Eye (tissue), 1 donor: Measurements from ENCODE around the gene PDIA6.
"Not testable (repeated sequence)": the region's sequence is repeated elsewhere in the genome, so short reads cannot be mapped to it uniquely, and the experiment has no call there.

ENCODE experiments used
- DNase-seq: peaks from one replicate; pipeline ENCODE4 v3.0.0-alpha.2; 2015

The PDIA6 gene

DNA sequence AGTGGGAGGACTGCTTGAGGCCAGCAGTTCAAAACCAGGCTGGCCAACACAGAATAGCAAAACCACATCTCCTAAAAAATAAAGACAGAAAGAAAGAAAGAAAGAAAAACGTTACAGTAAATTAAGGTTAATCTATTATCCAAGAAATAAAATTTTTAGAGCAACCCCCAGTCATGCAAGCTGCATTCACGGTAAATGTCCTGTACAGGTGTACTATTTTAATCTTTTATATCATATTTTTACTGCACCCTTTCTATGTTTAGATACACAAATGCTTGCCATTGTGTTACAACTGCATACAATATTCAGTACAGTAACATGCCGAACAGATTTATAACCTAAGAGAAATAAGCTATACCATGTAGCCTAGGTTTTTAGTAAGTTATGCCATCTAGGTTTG, 6.0 kb downstream of the PDIA6 start:
- DNase-seq = no peak

DNA sequence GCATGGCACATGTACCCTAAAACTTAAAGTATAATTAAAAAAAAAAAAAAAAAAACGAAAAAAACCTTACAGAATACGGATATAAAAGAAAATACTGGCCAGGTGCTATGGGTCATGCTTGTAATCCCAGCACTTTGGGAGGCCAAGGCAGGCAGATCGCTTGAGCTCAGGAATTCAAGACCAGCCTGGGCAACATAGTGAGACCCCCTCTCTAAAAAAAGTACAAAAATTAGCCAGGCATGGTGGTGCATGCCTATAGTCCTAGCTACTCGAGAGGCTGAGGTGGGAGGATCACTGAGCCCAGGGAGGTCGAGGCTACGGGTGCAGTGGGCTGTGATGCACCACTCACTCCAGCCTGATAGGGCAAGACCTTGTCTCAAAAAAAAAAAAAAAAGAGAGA, 6.6 kb downstream of the PDIA6 start:
- DNase-seq = not testable (repeated sequence)

DNA sequence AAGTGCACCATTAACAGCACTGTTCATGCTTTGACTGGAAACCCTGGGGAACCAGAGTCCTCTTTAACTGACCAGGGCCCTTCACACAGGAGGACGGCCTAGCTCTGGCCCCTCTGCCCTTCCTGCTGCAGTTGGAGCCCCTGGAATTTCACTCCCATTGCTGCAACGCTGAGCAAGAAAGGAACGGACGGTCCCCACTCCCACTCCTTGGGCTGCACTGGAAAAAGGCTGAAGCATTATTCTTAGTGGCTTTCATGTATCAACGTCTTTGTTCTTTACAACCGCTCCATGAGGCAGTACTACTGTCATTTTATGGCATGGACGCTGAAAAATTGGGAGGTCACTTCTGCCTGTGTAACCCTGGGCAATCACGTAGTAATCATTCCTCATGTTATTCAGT, 9.9 kb downstream of the PDIA6 start:
- DNase-seq = no peak

DNA sequence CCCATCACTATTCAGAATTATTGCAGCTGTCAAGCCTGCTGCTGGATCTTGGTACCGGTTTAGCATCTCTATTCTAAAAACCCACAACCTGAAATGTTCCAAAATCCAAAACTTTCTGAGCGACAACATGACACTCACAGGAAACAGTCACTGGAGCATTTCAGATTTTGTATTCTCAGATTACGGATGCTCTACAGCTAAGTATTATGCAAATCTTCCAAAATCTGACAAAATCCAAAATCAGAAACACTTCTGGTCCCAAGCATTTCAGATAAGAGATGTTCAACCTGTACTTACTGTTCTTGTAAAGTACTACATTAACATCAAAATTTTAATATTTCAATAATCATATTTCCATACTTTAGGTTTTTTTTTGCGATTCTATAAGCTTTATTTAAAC, 12.4 kb downstream of the PDIA6 start:
- no peak for DNase-seq

DNA sequence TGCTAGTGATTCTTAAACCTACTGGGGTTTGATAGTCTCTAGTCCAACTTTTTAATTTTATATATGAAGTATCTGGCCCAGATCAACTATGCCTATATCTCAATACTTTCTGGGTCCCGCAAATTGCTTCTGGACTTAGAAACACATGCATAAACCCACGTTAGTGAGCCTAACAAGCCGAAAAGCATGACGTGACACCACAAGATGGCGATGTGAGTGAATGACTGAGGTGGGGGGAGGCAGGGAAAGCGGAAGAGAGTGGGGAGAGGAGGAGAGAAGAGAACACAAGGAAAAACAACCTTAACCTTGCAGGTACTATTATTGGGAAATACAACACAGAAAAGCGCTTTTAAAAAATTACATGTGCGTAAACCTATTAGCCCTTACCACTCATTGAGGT, 13.8 kb downstream of the PDIA6 start:
- no peak for DNase-seq

DNA sequence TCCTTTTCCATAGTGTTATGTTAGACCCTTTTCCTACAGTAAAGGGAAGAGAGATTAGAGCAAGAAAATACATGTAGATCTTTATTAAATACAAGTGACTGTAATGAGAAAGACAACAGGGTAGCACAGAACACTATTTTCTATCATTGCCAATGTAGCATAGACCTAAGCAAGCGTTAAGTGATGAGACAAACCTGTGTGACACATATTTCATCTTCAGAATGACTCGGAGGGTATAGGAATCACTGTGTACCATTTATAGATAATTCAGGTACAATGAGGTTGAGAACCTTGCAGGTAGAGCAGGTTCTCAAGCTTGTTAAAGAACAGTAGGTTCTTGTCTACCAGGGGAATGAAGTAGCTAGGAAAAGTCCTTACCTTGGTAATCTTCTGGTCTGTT, 15.9 kb downstream of the PDIA6 start:
- no peak for DNase-seq

DNA sequence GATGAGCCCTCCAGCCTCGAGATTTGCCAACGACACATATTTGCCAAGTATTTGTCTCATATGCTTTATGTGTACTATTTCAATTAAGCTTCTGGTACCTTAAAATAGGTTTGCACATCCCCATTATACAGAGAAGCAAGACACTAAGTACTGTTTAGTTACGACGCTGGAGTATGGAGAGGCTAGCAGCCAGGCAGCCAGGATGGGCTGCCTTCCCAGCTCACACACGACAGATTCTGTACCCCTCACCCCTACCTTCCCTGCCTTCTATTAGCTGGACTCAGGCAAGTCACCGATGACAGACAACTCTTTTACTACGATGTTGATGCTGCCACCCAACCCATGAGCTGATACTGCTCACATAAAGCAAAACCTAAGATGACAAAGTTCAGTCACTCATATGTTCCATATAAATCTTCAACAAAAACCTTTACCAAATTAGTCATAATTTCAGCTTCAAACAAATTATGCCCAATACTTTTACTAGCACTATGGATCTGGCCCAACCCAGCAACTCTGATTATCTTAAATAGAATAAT, 17.0 kb downstream of the PDIA6 start:
- no peak for DNase-seq

DNA sequence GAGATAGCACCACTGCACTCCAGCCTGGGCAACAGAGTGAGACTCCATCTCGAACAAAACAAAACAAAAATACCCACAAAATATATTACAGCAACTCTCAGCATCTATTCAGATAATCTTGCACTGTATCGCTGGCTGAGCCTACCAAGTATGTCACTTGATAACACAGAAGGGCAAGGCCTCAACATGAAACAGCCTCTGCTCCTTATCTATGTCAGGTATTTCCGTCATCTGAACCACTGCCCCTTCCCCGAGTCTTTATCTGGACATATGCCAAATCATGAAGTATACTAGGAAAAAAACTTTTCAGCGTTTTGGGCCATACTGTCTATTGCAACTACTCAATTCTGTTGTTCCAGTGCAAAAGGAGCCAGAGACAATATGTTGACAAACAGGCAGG, 17.7 kb downstream of the PDIA6 start:
- no peak for DNase-seq

DNA sequence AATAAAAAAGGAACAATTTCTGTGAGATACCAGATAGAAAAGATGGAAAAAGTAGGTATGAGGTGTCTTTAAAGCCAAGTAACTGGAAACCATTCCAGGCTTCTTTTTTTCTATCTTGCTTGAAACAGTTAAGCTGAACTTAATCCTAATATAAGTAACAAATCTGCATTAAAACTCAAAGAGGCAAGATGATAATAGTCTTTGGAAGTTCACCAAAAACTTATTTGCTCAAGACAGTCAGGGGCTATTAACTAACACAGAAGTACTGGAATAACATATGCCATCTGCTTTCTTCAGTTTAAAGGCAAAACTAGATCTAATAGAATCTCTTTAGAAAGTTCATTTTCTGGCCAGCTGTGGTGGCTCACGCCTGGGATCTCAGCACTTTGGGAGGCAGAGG, 18.8 kb downstream of the PDIA6 start:
- no peak for DNase-seq

DNA sequence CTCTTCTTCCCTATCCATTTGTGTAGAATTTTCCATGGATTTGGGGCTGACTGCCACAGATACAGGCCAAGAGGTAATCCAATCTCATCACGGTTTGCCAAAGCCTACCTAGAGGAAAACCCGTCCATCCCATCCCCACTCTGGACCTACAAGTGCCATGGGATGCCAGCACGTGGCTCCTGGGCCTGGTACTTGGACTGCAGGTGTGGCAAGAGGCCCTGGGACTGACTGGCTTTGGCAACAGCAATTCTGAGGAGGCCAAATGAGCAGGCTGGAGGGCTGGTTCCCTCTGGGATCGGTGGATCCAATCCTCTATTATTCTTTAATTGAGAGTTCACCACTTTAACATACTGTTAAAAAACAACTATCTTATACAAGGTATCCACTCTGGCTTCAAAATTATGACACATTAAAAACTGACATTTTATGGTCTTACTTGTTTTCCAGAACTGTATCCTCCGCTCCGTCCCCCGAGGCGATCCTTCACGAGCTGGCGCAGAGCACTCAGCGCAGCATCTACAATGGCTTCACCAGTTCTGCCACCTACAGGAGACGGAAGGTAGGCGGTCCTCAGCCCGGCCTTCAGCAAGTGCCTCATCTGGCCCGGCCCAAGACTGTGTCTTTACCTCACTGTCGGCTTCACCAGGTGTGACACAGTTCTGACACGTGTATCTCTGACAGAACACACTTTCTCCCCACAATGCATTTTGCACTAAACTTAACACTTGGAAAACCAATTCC, 19.8 kb downstream of the PDIA6 start:
- no peak for DNase-seq

DNA sequence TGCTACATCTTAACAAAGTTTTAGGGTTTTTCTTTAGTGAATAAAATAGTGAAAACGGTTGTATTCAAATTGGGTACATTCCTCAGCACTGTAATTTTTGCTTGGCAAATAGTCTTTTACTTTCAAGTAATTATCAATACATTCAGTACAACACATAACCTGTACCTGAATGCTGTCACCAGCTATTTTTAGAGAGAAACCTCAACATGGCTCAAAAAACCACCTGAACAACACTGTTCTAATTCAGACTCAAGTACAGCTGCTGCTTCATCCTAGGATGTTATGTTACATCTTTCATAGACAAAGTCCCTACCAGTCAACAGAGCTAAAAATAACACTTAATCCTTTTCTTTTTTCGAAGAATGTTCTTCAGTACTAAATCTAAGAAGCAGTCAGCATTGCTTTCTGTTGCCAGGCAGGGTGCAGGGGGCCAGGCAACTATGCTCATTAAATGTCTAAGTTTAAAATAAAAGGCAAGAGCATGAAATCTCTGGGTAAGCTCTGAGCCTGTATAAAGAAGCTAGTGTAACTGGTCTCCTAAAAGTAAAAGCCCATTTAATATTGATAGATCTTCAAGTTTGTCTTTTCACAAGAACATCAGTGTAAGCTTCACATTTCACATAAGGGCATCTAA, 20.5 kb downstream of the PDIA6 start:
- DNase-seq = no peak

DNA sequence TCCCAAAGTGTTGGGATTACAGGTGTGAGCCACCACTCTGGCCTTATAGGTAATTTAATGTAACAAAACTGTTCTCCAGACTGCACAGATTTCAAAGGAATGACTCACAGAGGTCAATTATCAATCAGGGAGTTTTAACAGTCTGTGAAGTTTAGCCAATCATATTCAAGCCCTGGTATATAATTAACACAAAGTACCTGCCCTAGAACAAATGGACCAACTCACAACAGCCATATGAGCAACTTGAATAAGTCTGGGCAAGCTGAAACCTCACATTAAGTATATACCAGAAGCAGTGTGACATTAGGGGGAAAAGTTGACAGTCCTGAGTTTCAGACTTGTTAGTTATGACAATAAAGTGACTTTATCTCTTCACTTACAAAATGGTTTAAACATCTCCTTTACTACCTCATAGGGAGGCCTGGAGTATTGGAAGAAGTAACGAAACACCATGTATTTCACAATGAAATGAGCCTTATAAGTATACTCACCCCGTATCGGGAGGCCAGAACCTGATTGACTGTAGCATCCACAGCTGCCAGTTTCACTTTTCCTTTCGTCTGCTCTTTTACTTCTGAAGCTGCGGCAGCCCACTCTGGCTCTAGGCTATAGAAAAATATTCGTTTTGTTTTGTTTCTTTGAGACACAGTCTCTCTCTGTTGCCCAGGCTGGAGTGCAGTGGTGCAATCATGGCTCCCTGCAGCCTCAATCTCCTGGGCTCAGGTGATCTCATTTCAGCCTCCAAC, 22.2 kb downstream of the PDIA6 start:
- DNase-seq = no peak

DNA sequence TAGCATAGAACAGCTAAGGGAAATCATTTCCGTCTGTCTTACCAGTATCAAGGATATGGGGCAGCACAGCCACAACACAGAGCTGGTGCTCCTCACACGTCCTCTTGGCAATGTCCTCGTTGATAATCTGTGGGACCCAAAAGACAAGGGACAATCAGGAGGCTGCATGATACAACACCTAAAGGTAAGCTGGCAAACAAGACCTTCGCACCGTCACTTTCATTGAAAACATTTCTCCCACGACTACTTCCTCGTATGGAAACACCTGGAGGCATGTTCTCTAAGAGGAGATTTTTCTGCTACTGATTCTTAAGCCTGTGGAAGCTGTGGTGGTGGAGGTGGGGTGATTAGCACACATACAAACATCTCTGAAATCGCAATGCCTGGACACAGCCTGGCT, 23.7 kb downstream of the PDIA6 start:
- DNase-seq = no peak

DNA sequence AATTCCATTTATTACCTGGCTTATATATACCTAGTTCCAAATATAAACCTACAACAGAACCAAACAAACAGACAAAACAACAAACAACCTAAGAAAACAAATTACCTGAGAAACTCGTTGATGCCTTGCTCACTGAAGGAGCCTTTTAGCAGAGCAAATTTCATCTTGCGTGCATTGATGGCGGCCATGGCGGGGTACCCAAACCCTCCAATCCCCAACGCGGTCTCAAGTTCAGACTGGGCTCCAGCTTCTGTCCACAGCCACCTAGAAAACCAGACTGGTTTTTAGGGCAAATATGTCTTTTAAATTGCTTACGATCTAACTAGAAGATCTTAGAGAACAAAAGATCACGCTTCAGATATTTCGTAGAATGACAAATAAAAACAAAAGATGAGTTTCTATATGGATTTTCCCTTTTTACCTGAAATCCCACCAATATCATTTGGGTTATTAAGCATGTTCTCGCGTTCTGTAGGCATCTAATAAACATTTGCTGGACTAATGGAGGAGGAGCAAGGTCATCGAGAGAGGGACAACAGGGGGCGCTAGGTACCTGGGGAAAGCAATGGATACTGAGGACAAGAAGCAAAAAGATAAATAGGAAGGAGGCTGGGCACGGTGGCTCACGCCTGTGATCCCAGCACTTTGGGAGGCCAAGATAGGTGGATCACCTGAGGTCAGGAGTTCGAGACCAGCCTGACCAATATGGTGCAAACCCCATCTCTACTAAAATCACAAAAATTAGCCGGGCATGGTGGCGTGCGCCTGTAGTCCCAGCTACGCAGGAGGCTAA, 25.2 kb downstream of the PDIA6 start:
- DNase-seq = no peak

DNA sequence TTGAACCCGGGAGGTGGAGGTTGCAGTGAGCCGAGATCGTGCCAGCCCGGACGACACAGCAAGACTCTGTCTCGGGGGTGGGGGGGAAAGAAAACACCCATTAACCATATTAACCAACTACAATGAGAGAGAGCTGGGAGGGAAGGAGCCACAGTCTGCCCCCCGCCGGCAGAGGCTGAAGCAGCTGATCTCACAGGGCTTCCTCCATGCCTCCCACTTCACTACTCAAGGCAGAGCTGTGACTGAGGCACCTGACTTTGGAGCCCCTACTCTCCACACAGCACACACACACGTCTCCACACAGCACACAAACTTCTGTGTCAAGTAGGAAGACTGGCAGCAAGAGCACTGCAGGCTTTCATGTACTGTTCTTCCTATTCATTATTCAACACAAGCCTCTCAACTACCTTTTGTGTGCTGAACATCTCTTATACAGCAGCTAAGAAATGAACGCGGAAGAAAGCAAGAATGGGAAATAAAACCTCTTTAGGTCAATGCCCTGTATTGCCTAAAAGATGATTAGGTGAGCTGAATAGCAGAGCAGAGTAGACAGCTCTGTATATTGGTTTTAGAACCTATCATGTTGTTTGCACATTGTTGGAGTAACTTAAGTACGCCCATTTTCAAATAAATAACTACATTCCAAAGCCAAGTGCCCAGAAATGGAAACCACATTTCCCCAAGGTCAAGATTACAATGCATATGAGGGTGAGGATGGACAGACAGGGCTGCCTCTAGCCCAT, 26.2 kb downstream of the PDIA6 start:
- no peak for DNase-seq

DNA sequence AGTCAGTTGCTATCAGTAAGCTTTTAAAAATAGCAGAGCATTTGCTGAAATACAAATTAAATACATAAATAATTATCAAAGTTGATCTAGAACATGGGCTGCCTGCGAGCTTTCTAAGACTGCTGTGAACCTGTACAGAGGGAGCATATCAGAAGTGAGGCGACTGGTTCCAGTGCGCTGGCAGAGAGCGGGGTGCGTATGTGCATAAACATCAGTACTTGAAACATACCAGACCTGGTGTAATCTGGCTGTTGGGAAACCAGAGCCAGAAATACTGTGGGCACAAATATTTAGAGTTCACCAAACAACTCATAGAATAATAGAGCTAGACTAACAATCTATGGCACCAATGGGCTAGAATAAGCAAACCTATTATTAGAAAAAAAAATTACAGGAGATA, 27.3 kb downstream of the PDIA6 start:
- no peak for DNase-seq

DNA sequence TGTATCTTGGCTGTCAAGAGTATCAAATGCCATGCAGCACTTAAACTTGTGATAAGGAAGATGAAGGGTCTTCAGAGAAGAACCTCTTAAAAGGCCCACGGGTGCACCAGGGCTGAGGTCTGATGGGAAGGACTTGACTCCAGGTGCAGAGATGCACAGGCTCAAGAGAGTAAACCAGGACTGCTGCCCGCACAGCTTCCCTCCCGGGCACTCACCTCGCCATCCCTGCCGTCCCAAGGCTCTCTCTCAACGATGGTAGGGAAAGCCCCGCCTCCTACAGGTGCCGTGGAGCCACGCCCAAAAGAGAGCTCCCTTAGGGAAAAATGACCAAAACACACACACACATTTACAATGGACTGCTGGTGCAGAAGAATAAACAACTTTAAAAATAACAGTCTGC, 27.9 kb downstream of the PDIA6 start:
- DNase-seq = no peak

DNA sequence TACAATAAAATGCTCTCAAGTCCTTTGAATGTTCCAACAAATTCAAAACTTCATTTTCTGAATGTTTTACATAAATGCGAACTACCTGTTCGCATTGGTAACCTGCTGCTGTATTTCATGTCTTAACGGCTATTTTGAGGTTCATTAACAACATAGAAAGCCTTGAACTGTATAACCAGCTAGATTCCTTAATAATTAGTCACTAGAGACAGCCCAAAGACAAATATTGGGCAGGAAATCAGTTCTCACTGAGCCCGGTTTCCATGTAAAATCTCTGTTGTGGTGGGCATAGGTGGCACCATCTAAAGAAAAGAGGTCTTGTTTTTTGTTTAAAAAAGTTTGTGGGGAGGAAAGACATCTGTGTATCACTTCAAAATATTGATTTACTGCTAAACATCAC, 29.2 kb downstream of the PDIA6 start:
- DNase-seq = no peak

DNA sequence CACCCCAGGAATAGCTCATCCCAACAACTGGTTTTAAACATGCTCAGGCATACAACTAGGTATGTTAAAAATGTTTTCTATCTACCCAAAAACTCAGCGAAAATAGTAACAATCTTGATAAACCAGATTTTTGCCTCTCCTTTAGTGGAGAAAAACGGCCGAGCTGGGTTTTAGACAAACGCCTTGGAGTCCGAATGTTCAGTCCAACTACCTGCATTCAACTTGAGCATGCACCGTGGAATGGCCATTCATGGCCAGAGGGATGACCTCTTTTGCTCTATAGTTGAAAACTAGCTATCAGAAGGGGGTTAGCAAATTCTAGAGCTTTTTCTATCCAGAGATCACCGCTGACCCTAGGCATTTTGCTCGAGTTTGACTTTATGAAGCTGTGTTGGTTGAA, 30.8 kb downstream of the PDIA6 start:
- no peak for DNase-seq

DNA sequence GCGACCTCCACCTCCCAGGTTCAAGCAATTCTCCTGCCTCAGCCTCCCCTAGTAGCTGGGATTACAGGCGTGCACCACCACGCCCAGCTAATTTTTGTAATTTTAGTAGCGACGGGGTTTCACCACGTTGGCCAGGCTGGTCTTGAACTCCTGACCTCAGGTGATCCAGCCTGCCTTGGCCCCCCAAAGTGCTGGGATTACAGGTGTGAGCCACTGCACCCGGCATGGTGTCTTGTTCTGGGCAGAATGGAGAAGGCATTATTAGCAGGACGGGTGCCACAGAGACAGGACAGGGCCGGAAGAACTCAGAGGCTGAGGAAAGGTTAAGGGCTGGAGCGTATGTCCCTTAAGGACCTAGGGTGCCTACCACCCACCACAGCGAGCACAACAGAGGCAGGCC, 31.8 kb downstream of the PDIA6 start:
- DNase-seq = not testable (repeated sequence)

DNA sequence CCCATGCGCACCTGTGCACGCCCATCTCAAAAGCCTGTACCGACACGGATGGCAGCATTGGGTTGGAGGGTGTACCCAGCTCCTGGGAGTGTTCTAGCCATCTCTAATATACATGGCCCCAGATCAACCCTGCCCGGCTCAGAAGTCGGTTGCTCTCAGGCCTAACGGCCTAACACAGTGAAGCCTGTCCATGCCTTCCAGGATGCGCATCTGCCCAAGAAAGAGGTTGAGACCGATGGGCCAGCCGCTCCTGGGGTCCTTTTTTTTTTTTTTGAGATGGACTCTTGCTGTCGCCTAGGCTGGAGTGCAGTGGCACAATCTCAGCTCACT, 32.1 kb downstream of the PDIA6 start:
- no peak for DNase-seq

DNA sequence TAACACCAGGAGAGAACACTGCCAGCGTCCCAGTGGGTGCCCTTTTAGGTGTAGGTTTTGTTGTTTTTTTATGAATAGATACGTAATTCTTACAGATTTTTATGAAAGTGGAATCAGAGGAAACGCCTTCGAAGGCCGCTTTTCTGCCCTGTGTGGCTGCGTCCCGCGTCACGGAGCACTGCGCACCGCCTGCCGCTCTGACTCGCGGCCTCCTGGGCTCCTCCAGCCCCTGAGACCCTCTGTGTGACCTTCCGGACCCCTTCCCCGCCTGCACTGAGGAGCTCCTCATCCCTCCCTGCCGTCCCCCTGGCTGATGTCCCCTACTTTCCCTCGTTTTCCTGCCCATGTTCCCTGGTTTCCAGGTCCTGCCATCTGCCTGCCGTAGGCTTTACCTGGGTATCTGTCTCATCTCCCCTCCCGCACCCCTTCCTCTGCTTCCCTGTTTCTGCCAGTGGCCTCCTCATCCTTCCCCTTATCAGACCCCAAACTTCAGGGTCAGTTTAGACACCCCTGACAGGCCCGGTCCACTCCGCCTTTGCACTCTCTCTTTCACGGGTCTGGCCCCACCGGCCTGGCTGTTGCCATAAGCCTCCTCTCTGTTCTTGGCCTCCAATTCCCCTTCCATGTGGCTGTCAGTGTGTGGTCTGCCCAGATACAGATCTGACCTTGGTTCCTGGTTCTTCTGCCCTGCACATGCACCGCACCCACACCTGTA, 32.7 kb downstream of the PDIA6 start:
- DNase-seq = no peak
